ENCODE data around the gene TESK1. TPM values are rescaled to one million over a fixed set of nuclear protein-coding genes. Genes with fewer than 3 reads are reported as not detected.
A peak's percentile ranks its signal among the peaks of the same experiment; 100 is the strongest.
"Not testable (repeated sequence)": the region's sequence is repeated elsewhere in the genome, so short reads cannot be mapped to it uniquely, and the experiment has no call there.

The TESK1 gene
- total RNA-seq, 1 donor from 2014 or later = 25.6 TPM

DNA sequence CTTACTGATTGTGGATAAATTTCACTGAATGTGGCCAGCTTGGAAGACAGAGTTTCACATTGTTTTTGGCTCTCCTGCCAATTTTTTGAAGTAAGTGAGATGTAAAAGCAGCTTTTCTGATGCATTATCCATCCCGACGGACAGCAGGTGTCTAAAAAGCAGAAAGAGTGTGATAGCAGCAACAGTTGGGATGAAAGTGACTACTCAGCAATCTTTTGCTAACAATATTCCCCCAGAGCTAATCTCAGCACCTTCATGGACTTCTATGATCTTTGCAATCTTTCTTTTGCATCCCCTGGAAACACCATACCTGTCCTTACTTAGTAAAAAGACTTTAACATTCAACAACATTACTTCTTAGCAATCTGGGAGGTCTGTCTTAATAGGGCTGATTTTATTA is 7.8 kb downstream of the TESK1 start:
- no peak for DNase-seq (ENCODE audit: low spot score)

DNA sequence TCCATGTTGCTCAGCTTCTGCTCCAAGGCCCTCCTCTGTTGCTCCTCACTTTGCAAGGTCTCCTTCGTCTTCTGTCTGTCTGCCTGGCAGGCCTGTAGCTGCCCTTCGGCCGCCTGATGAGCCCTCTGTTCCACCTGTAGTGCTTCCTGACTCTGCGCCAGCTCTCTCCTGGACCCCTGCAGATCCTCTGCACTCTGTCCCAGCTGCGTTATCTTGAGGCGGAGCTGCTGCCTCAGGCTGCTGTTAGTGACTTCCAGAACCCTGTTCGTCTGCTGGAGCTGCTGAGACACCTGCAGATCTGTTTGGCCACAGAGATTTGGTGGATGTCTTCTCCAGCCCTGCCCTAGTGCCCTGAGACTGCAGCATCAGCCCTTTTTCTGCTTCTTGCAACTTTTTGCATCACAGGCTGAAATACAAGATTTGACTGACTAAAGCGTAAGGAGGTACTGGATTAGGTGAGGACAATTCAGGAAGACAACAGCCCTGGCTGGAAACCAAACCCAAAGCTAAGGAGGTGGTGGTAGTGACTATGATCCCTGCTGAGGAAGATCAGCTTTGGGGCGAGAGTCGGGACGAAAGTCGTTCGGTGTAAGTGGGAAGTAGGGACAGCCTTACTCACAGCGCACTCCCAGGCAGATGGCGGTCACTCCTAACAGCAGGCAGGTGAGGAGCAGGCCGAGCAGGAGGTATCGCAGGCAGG is 11.1 kb downstream of the TESK1 start:
- DNase-seq (ENCODE audit: low spot score) = no peak

DNA sequence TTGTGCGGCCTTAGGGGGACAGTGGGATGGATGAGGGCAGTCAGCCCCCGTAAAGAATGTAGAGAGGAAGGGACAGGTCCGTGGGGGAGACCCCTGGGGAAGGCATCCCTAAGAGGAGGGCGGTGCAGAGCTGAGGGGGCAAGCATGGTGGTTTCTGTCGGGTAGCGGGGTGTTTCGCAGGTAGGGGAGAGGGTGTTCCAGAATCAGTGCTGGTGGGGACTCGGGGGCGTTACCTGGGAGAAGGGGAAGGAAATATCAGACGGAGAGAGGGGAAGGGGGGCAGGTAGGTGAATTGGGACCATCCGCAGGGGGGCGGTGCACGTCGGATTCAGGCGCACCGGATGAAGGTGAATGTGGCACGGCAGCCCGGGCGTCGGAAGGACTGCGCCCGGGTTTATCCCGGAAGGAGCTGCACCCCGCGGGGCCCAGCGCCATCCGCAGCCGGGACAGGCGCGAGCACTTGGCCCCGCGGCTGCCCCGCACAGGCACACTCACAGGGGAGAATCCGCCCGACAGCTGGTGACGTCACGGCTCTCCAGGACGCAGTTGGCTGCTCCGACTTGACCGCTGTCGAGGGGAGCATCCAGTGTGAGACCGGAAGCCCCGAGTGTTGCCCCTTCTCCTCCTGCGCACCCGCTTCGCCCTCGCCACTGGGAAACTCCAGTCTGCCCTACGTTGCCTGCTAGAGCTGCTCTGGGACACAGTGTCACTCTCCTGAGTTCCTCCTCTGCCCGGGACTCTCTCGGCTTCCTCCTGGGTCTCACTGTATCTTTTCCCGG is 11.8 kb downstream of the TESK1 start:
- peak; percentile 71 for DNase-seq (ENCODE audit: low spot score)

DNA sequence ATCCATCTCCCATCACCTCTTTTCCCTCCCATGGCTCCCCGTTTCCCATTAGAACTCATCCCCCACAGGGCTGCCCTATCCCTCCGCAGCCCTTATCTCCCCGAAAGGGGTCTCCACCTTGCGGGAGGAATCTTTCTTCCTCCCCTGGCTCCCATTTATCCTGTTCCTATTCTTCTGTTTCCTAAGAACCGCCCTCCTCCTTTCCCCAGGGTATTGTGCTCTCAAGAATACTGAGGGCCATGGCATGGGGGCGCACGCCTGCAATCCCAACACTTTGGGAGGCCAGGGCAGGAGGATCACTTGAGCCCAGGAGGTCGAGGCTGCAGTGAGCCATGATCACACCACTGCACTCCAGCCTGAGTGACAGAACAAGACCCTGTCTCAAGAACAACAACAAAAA is 12.5 kb downstream of the TESK1 start:
- no peak for DNase-seq (ENCODE audit: low spot score)

DNA sequence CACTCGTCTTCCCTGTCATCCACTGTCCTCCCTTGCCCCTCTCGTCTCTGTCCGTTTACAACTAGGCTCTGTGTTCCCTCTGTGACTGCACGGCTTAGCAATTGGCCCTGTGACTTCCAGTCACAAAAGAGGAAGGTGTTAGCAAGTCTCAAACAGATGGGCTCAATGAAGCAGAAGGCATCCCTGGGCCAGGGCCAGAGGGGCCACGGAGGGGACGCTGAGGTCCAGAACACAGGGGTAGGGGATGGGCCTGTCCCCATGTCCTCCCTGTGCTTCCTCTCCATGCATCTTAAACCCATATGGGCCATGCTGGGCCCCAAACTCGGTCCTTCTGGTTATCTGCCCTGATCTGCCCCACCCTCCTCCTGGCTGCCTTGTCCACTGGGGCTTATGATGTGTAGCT is 13.3 kb downstream of the TESK1 start, which contains the start of gene CD72:
Gene CD72 (minus strand): TSS at position 89 of the 403 bp plus-strand sequence. CDS start 110 bp downstream, outside the sequence.
- no peak for DNase-seq (ENCODE audit: low spot score)

DNA sequence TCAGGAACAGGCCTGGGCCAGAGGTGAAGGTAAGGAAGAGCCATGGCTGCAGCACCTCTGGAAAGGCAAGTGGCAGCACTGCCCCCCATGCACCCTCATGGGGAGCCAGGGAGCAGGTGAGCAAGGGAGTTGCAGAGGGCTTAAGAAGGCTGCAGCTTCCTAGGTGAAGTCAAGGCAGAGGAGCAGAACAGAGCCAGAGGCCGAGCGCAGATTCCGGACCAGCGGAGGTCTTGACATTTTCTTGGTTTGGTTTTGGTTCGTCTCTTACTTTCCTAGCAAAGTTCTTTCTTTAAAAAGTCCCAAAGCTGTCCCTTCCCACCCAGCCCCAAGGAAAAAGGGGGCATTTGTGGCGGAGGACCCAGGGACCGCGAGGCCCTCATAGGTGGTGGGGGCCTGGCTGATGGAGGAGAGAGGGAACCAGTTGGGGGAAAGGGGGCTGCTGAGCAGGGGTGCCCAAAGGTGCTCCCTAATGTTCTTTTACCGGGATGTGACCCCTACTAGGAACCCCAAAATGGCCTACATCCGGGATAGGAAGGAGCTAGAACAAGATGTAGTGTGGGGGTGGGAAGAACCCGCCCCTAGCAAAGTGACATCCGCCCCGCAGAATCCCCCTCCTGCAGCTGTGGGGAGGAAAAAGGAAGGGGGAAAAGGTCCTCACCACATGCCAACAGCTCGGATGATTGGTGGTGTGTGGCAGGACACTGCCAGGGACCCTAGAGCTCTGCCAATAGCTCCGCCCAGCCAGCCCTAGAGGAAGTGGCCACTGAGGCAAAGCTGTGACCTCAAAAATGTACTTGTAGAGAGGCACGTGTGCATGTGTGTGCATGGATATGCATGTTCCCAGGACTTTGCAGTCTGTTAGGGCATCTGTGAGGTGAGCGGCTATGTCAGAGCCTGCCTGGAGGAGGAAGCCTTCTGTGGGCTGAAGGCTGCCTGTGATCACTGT is 14.1 kb downstream of the TESK1 start:
- no peak for DNase-seq (ENCODE audit: low spot score)

DNA sequence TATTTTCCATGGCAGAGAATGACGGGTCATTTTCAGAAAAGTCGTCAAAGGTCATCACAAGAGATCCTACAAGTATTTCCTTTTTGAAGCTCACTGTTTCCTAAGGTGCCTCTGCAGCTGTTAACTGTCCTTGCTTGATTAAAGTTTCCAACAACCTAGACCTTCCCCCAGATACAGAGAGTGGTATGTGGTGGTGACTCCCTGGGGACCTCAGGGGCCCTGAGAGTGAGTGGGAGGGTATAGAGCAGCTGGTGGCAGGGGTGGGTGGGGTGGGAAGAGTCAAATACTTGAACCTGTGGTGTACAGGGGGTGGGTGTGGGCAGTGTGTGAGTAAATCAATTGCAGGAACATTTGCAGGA is 14.7 kb downstream of the TESK1 start:
- no peak for DNase-seq (ENCODE audit: low spot score)

DNA sequence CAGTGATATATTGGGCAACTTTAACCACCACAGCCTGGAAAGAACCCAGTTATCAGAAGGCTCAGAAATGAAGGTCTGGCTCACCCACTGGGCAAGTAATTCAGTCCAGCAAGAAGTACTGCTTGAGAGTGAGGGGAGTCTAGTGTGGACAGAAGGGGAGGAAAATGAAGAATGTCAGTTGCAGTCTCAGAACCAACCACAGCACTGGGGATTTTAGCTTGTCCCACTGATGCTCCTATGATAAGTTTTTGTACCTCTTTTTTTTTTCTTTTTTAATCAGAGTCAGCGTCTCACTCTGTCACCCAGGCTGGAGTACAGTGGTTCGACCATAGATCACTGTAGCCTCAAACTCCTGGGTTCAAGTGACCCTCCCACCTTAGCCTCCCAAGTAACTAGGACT is 22.5 kb downstream of the TESK1 start:
- no peak for DNase-seq (ENCODE audit: low spot score)

DNA sequence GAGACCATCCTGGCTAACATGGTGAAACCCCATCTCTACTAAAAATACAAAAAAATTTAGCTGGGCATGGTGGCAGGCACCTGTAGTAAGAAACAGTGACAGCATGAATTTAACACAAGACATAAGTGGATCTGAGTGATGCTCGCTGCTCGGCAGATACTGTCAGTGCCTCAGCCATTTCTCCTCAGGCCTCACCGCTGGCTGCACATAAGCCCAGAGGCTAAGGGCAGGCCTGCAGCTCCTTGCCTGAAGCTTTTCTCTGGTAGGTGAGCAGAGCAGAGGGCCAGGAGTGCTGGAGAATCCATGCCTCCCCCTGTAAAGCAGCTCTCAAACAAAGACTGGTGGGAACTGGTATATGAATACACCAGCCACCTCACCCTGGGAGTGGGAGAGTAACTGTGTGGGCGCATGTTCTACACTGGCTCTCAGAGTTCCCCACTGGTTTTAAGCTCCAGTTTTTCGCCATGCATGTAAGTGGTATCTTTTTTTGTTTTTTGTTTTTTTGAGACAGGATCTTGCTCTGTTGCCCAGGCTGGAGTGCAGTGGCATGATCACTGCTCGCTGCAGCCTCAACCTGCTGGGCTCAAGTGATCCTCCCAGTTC is 23.4 kb downstream of the TESK1 start:
- no peak for DNase-seq (ENCODE audit: low spot score)

DNA sequence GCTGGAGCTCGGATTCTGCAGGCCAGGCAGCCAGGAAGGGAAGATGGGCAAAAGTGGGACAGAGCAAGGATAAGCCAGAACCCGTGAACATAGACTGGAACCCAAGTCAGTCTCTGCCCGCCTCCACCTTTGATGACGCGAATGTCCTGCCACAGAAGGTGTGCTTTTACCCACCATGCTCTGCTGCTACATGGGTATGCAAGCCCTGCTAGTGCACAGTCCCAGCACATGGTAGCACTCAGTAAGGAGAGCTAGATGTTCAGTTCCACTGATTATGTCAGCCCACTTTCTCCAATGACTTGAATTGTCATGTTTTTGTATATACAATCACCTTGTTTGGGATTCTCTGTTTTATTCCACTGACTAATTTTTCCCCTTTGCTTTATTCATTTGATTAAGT is 24.5 kb downstream of the TESK1 start:
- DNase-seq (ENCODE audit: low spot score) = no peak

DNA sequence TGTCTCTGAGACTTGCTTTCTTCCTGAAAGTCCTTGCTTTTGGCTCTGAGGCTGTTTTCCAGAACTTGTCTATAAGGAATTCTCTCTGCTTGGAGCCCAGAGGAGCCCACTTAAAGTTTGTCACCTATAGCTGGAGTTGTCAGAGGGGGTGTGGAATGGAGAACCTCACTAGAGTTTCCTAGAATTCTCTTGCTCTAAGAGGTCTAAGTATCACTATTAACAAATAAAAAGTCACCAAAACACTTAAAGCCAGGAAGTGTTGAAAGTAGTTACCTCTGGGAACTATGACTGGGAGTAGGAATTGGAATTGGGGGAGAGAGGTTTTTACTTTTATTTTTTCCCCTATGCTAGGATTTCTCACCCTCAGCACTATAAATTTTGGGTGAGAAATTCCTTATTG is 30.7 kb downstream of the TESK1 start:
- no peak for DNase-seq (ENCODE audit: low spot score)

DNA sequence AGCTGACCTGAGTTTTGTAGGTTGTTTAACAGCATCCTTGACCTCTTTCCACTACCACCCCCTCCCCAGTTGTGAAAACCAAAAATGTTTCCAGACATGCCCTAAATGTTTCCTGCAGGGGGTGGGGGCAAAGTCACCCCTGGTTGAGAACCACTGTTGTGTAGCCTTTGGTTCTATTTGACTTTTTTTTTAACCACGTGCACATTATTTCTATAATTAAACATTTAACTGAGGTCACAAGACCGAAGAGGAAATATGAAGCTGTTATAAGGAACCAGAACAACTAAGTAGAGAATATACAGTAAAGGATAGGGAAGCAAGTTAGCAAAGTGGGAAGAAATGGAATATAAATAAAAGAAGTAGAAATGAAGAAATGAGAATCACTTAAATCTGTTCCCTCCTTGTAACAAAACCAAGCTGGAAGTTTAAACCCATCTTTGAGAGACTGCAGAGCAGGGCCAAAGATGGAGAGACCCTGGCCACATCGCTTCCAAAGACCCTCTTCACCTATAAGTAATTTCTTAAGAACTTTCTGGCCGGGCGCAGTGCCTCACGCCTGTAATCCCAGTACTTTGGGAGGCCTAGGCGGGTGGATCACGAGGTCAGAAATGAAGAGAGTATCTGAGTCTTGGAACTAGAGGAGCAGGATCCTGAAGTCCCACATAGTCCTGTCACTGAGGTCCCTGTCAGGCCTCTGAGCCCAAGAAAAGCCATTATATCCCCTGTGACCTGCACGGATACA is 31.2 kb downstream of the TESK1 start:
- DNase-seq (ENCODE audit: low spot score) = no peak

DNA sequence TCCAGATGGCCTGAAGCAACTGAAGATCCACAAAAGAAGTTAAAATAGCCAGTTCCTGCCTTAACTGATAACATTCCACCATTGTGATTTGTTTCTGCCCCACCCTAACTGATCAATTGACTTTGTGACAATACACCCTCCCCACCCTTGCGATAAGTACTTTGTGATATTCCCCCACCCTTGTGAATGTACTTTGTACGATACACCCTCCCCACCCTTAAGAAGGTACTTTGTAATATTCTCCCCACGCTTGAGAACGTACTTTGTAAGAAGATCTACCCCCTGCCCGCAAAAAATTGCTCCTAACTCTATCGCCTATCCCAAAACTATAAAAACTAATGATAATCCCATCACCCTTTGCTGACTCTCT is 31.8 kb downstream of the TESK1 start:
- not testable (repeated sequence) for DNase-seq (ENCODE audit: low spot score)

DNA sequence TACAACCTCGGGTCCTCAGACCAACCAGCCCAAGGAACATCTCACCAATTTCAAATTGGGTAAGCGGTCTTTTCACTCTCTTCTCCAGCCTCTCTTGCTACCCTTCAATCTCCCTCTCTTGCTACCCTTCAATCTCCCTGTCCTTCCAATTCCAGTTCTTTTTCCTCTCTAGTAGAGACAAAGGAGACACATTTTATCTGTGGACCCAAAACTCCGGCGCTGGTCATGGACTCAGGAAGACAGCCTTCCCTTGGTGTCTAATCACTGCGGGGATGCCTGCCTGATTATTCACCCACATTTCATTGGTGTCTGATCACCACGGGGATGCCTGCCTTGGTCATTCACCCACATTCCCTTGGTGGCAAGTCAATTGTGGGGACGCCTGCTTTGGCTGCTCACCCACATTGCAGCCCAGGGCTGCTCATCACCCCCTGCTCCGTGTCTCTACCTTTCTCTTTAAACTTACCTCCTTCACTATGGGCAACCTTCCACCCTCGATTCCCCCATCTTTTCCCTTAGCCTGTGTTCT is 32.4 kb downstream of the TESK1 start:
- DNase-seq (ENCODE audit: low spot score) = not testable (repeated sequence)

DNA sequence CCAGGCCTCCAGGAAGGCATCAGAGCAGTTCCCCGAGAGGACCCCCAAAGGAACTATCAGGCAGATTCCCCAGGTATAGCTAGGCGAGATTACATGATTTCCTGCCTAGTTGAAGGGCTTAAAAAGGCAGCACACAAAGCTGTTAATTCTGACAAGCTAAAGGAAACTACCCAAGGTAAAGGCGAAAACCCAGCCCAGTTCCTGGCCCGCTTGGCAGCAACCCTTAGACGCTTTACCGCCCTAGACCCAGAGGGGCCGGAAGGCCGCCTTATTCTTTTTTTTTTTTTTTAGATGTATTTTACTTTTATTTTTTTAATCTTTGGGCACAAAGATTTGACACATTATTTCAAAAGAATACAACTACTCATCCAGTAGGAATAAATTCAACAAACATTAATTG is 33.7 kb downstream of the TESK1 start:
- DNase-seq (ENCODE audit: low spot score) = not testable (repeated sequence)

DNA sequence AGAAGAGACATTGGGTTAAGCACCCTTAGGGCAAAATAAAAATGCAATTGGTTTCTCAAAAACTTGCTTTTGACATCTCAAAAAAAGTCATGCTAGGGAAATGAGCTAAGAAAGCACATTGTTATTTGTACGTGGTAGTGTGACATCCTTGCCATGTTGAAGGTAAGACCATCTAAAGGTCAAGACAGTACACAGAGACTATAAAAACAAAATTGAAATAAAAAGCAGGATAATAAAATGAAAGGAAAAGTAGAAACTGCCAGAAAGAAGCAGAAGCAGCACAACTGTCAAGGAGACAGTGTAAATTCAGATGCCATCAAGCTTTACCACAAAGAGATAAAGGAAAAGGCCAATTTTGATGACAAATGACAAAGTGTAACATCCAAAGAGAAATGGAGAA is 34.2 kb downstream of the TESK1 start:
- DNase-seq (ENCODE audit: low spot score) = not testable (repeated sequence)

DNA sequence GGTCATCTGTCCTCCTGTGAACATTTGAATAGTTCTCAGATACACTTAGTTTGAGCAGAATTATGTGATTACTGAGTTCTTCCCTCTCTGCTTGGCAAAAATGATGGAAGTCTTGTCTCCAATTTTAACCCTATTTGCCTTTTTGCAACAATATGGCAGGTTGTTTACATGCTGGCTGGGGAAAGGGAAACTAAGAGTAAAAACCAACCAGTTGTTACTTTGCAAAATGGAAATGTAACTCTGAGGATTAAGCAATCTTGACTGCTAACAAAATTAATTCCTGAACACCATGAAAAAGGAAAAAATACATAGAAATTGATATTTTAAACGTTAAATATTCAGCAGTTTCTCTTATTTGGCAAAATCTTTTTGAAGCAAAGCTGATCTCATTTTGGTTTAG is 34.6 kb downstream of the TESK1 start:
- DNase-seq (ENCODE audit: low spot score) = no peak

DNA sequence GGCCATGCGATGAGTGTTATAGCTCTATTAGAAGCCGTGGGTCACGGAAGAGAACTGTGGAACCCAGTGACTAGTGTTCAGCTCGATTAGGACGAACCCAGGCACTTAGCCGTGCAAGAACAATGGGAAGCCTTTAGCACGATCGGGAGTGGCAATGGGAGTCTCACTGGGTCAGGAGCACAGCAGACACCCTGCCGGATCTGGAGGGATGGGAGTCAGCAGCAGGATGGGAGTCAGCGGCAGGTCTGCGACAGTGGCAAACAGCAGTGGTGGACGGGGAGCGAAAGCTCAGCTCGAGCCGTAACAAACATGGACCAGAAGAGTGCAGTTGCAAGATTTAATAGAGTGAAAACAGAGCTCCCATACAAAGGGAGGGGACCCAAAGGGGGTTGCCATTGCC is 35.4 kb downstream of the TESK1 start:
- not testable (repeated sequence) for DNase-seq (ENCODE audit: low spot score)

DNA sequence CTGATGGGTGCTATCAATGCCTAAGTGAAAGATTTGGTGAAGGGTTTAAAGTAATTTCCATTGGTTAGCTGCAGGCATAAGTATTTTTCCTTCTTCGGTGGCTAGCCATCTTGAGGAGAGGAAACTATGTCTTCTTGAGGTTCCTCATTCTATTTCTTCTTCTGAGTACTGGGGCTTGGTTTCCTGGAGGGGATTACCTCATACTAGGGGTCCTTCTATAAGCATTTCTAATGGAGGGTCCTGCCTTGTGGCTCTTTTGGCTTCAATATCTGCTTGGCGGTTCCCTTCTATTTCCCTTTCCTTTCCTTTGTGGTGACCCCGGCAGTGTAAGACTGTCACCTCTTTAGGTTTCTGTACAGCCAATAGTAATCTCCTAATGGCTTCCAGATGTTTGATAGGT is 36.4 kb downstream of the TESK1 start:
- not testable (repeated sequence) for DNase-seq (ENCODE audit: low spot score)

DNA sequence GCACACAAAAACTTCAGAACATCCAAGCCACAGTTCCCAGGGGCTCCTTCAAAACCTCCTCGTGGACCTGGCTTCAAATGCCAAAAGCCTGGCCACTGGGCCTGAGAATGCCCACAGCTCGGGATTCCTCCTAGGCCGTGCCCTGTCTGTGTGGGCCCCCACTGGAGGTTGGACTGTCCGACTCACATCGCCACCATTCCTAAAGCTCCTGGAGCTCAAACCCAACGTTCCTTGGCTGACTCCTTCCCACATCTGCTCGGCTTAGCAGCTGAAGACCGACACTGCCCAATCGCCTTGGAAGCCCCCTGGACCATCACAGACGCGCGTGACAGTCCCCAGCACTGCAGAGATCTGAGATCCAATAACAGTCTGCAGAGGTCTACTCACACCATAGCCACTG is 38.0 kb downstream of the TESK1 start:
- DNase-seq (ENCODE audit: low spot score) = no peak

DNA sequence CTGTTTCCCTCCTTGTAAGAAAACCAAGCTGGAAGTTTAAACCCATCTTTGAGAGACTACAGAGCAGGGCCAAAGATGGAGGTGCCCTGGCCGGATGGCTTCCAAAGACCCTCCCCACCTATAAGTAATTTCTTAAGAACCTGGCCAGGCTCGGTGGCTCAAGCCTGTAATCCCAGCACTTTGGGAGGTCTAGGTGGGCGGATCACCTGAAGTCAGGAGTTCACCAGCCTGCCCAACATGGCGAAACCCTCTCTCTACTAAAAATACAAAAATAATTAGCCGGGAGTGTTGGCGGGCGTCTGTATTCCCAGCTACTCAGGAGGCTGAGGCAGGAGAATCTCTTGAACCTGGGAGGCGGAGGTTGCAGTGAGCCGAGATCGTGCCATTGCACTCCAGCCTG is 40.7 kb downstream of the TESK1 start:
- not testable (repeated sequence) for DNase-seq (ENCODE audit: low spot score)

Measured in ureter (tissue), 1 donor.